Measurements from ENCODE around the gene TSTD1. TPM values are rescaled to one million over a fixed set of nuclear protein-coding genes. Genes with fewer than 3 reads are reported as not detected.
"Not testable (repeated sequence)": the region's sequence is repeated elsewhere in the genome, so short reads cannot be mapped to it uniquely, and the experiment has no call there.

The TSTD1 gene
- total RNA-seq, 1 experiment from 2014 or later: 0.17 TPM

- DNase-seq (ENCODE audit: low read depth): no peak
Observed at GRCh38 chr1:161069241-161069640, 30.5 kb upstream of the TSTD1 start.

GRCh38 chr1:161068306-161069234 is 29.8 kb upstream of the TSTD1 start:
- DNase-seq (ENCODE audit: low read depth): no peak

- DNase-seq (ENCODE audit: low read depth): no peak
Observed at GRCh38 chr1:161066694-161067093, 27.9 kb upstream of the TSTD1 start.

- DNase-seq (ENCODE audit: low read depth): not testable (repeated sequence)
Observed at GRCh38 chr1:161065681-161066080, 26.9 kb upstream of the TSTD1 start.

GRCh38 chr1:161063936-161064335 is 25.2 kb upstream of the TSTD1 start:
- not testable (repeated sequence) for DNase-seq (ENCODE audit: low read depth)

- DNase-seq (ENCODE audit: low read depth): no peak
Observed at GRCh38 chr1:161061419-161061818, 22.7 kb upstream of the TSTD1 start.

GRCh38 chr1:161059293-161059692 is 20.5 kb upstream of the TSTD1 start:
- DNase-seq (ENCODE audit: low read depth): no peak

- no peak for DNase-seq (ENCODE audit: low read depth)
Observed at GRCh38 chr1:161054805-161055204, 16.0 kb upstream of the TSTD1 start.

GRCh38 chr1:161054232-161054631 is 15.5 kb upstream of the TSTD1 start:
- DNase-seq (ENCODE audit: low read depth): no peak

- DNase-seq (ENCODE audit: low read depth): no peak
Observed at GRCh38 chr1:161052899-161053298, 14.1 kb upstream of the TSTD1 start.

GRCh38 chr1:161051219-161051618 is 12.5 kb upstream of the TSTD1 start:
- DNase-seq (ENCODE audit: low read depth): no peak

GRCh38 chr1:161048949-161049722 is 10.4 kb upstream of the TSTD1 start:
- DNase-seq (ENCODE audit: low read depth): no peak

- DNase-seq (ENCODE audit: low read depth): no peak
Observed at GRCh38 chr1:161047436-161048420, 9.0 kb upstream of the TSTD1 start.

- DNase-seq (ENCODE audit: low read depth): no peak
Observed at GRCh38 chr1:161046605-161047228, 8.0 kb upstream of the TSTD1 start.

- peak; percentile 97 for DNase-seq (ENCODE audit: low read depth)
Observed at GRCh38 chr1:161045736-161046604, 7.2 kb upstream of the TSTD1 start, which contains the start of gene USF1. TSS of gene USF1 (minus strand) at chr1:161045977. CDS start at chr1:161043275, 2,702 bp downstream.

GRCh38 chr1:161044908-161045735 is 6.4 kb upstream of the TSTD1 start:
- peak; percentile 72 for DNase-seq (ENCODE audit: low read depth)

GRCh38 chr1:161044535-161044907 is 5.8 kb upstream of the TSTD1 start:
- no peak for DNase-seq (ENCODE audit: low read depth)

- DNase-seq (ENCODE audit: low read depth): no peak
Observed at GRCh38 chr1:161039546-161039945, 782 bp upstream of the TSTD1 start.

- DNase-seq (ENCODE audit: low read depth): no peak
Observed at GRCh38 chr1:161039154-161039545, 386 bp upstream of the TSTD1 start.
